GM12878 (cell line): Measurements from ENCODE around the gene CYBC1. TPM values are rescaled to one million over a fixed set of nuclear protein-coding genes. Genes with fewer than 3 reads are reported as not detected.

Experiments
- ATAC-seq: fragments of 200-7000 bp; cut with Tn5 transposase; 3 replicates; pipeline ENCODE4 v1.9.1; 2020; ENCODE audit warnings: mild to moderate bottlenecking, moderate library complexity
- BruUV-seq: library from RNA; stranded (reverse); fragments of 400-500 nt; replicated peaks from 2 replicates; lab custom pipeline; 2021; lab: Mats Ljungman, UMichigan
- CTCF ChIA-PET: fragments of 300-600 bp; sonication (Branson Sonifier 250); formaldehyde crosslinking; extraction: SDS; loops from one replicate; lab custom pipeline; 2021; ENCODE audit warnings: inconsistent platforms; lab: Yijun Ruan, JAX
- POLR2A ChIA-PET: fragments of 350-600 bp; formaldehyde crosslinking; extraction: SDS; loops from one replicate; lab custom pipeline; 2021; ENCODE audit warnings: inconsistent platforms; lab: Charles Lee
- RAD21 ChIA-PET: fragments of 300-600 bp; sonication (Branson Sonifier 250); formaldehyde crosslinking; loops from one replicate; lab custom pipeline; 2023; ENCODE audit warnings: antibody characterized with exemption; ENCODE audit not compliant: unreplicated experiment; lab: Charles Lee
- SMC1A ChIA-PET: fragments of 300-600 bp; sonication (Branson Sonifier 250); formaldehyde crosslinking; loops from one replicate; lab custom pipeline; 2023; ENCODE audit not compliant: unreplicated experiment, uncharacterized antibody; lab: Charles Lee
- DNase-seq: peaks from one replicate; pipeline ENCODE4 v3.0.0-alpha.2; 2011; ENCODE audit warnings: low read depth, low spot score
- FAIRE-seq: peaks from 3 replicates; lab custom pipeline; 2011; peaks lifted over from hg19 to GRCh38; lab: Jason Lieb, UNC
- H2AFZ ChIP-seq: 2 replicates; pipeline ENCODE4 v1.6.0; 2011; ENCODE audit warnings: low read depth, low read length, control low read depth; ENCODE audit not compliant: control insufficient read depth
- H3K27ac ChIP-seq: 2 replicates; pipeline ENCODE4 v1.5.1; 2011; ENCODE audit warnings: control low read depth; ENCODE audit not compliant: control insufficient read depth, insufficient read depth
- H3K27me3 ChIP-seq, 2 experiments: replicated peaks in 1 of 2; 2 replicates each; pipeline versions ENCODE4 v1.6.0 to v1.6.1; 2011; ENCODE audit warnings: low read length in 1 of 2; ENCODE audit not compliant: control insufficient read depth in 2 of 2, insufficient read depth in 2 of 2
- H3K36me3 ChIP-seq, 2 experiments: 2 replicates each; pipeline ENCODE4 v1.5.1; 2011; ENCODE audit warnings: low read length in 1 of 2; ENCODE audit not compliant: control insufficient read depth in 2 of 2, insufficient read depth in 2 of 2
- H3K4me1 ChIP-seq: 2 replicates; pipeline ENCODE4 v1.6.1; 2011; ENCODE audit warnings: mild to moderate bottlenecking, low read length, moderate library complexity, mixed read lengths; ENCODE audit not compliant: control insufficient read depth, insufficient read depth
- H3K4me2 ChIP-seq: 2 replicates; pipeline ENCODE4 v1.6.0; 2011; ENCODE audit warnings: control low read depth; ENCODE audit not compliant: control insufficient read depth, insufficient read depth
- H3K4me3 ChIP-seq: fragments of 200-600 bp; sonication (generic); 2 replicates; pipeline ENCODE4 v1.5.1; 2016
- H3K79me2 ChIP-seq: 2 replicates; pipeline ENCODE4 v1.6.0; 2011; ENCODE audit warnings: low read length; ENCODE audit not compliant: control insufficient read depth, insufficient read depth
- H3K9ac ChIP-seq: 2 replicates; pipeline ENCODE4 v1.8.0; 2011; ENCODE audit warnings: low read length, control low read depth, mixed read lengths; ENCODE audit not compliant: control insufficient read depth, insufficient read depth
- H3K9me3 ChIP-seq: replicated peaks from 3 replicates; pipeline ENCODE4 v1.5.1; 2011; ENCODE audit warnings: mild to moderate bottlenecking, low read length; ENCODE audit not compliant: control insufficient read depth, insufficient read depth
- H4K20me1 ChIP-seq: 2 replicates; pipeline ENCODE4 v1.6.0; 2011; ENCODE audit not compliant: control insufficient read depth, insufficient read depth
- IRF4 ChIP-seq: IDR thresholded peaks from 2 replicates; pipeline ENCODE4 v1.6.1; 2011; ENCODE audit warnings: low read depth, low read length
- RAD21 ChIP-seq: IDR thresholded peaks from 2 replicates; pipeline ENCODE4 v1.6.1; 2011; ENCODE audit warnings: mild to moderate bottlenecking, low read depth, low read length, moderate library complexity; ENCODE audit not compliant: insufficient read depth
- RUNX3 ChIP-seq: IDR thresholded peaks from 2 replicates; pipeline ENCODE4 v1.6.1; 2012; ENCODE audit warnings: low read length, inconsistent platforms
- TCF12 ChIP-seq: IDR thresholded peaks from 2 replicates; pipeline ENCODE4 v1.6.1; 2011; ENCODE audit warnings: low read depth, mild to moderate bottlenecking, low read length
- WGBS: methylation state at CpG from one replicate; pipeline ENCODE4 v1.1.6; 2016; ENCODE audit warnings: low lambda C conversion rate; ENCODE audit not compliant: insufficient replicate concordance, insufficient coverage; ENCODE audit errors: missing lambda C conversion rate; 5-methylcytosine and 5-hydroxymethylcytosine counted together
- in situ Hi-C: fragments of 300-500 bp; cut with MboI; formaldehyde crosslinking; loops from 9 replicates; pipeline ENCODE4 v1.14.3; 2018; ENCODE audit warnings: mixed read lengths
- intact Hi-C: fragments of 100-400 bp; cut with micrococcal nuclease; formaldehyde crosslinking; loops from one replicate; pipeline ENCODE4 v1.14.2; 2022; ENCODE audit not compliant: unreplicated experiment
- polyA plus RNA-seq, 11 experiments: library from polyadenylated mRNA; depleted of rRNA in 4 of 11; unstranded in 6 of 11; stranded (reverse) in 5 of 11; fragments of >200 nt; fragmentation: Nextera tagmentation in 4 of 11; fragmentation: Illumina TruSeq in 1 of 11; extraction: Ambion mirVana in 4 of 11; extraction: Trizol in 1 of 11; gene quantifications; 1 replicate in 1 of 11; 2 replicates in 10 of 11; pipeline versions ENCODE4 v1.2.1 to v1.2.3, GENCODE V29; 2011 to 2016; ENCODE audit warnings: inconsistent platforms in 2 of 11, missing spikeins in 2 of 11, low read depth in 1 of 11
- total RNA-seq, 4 experiments: library from RNA; depleted of rRNA in 3 of 4; stranded (reverse); fragments of >200 nt in 3 of 4; fragmentation: Illumina TruSeq in 1 of 4; extraction: Trizol in 1 of 4; gene quantifications; 2 replicates each; pipeline versions ENCODE4 v1.2.1 to v1.2.3, GENCODE V29; 2013 to 2021
- TF ChIP-seq, protein P1 (sequence below), 3 experiments: IDR thresholded peaks in 2 of 3; conservative IDR thresholded peaks in 1 of 3; 2 replicates each; pipeline ENCODE4 v1.5.1; 2011; ENCODE audit warnings: low read depth in 3 of 3, low read length in 3 of 3, mild to moderate bottlenecking in 3 of 3, control low read depth in 2 of 3, moderate library complexity in 2 of 3, inconsistent platforms in 1 of 3, mixed read lengths in 1 of 3; ENCODE audit not compliant: control insufficient read depth in 2 of 3, insufficient read depth in 1 of 3; ENCODE audit errors: extremely low read depth in 1 of 3

CYBC1 gene
- total and polyA plus RNA-seq, 10 of the 15 experiments (the other 5 are each of a cell fraction or from before 2014, with no cell fraction given), result 4.2 to 162 (median 133) TPM

DNA sequence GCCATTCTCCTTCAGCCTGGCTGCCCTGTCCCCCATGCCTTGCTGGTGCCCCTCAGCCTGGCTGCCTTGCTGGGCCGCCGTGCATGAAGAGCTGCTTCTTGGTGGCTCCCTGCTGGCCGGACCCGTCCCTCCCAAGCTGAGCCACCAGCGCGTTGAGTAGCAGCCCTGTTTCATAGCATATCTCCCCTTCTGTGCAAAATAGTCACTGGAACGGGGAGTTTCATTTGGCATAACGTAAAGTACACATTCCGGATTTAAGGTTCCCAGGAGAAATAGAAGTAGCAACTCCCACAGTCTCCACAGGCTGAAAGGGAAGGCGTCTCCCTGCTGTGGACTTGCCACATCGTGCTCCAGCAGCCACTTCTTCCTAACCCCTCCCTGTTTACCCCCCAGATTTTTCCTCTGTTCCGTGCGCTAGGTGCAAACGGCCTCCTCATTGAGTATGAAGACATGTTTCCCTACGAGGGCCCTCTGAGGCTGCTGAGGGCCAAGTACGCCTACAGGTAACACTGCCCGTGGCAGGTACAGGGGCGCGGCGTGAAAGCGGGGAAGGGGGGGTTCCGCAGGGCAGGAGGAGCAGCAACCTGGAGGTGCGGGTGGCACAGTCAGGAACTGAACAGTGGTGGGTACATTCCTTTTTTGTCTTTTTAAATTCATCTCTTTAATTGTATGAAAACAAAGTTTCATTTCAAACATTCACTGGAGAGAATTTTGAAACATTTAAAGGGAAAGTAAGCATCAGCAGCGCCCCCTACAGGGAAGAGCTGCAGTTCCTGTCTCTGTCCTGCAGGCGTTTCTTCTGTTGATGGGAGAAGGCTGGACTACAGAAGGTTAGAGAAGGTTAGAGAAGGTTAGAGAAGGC lies 26.3 kb downstream of the CYBC1 start:
- POLR2A ChIA-PET, result no interaction called here
- TF ChIP-seq, protein P1, sequence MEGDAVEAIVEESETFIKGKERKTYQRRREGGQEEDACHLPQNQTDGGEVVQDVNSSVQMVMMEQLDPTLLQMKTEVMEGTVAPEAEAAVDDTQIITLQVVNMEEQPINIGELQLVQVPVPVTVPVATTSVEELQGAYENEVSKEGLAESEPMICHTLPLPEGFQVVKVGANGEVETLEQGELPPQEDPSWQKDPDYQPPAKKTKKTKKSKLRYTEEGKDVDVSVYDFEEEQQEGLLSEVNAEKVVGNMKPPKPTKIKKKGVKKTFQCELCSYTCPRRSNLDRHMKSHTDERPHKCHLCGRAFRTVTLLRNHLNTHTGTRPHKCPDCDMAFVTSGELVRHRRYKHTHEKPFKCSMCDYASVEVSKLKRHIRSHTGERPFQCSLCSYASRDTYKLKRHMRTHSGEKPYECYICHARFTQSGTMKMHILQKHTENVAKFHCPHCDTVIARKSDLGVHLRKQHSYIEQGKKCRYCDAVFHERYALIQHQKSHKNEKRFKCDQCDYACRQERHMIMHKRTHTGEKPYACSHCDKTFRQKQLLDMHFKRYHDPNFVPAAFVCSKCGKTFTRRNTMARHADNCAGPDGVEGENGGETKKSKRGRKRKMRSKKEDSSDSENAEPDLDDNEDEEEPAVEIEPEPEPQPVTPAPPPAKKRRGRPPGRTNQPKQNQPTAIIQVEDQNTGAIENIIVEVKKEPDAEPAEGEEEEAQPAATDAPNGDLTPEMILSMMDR (IDR thresholded peaks at IDR 0.05 in 2 of 3, conservative IDR thresholded peaks at IDR 0.05 in 1 of 3; ENCODE audit: control insufficient read depth in 2 of 3, extremely low read depth in 1 of 3, insufficient read depth in 1 of 3, low read depth in 3 of 3, low read length in 3 of 3), result peak; percentile 40 to 82 (median 70)
- TF ChIP-seq IRF4 (no peak), RAD21 (peak; percentile 49), TCF12 (no peak), RUNX3 (no peak)
- TF ChIP-seq, all 136 proteins: peak for 2
- DNase-seq, result no peak
- WGBS, result 76% methylated on average over 25 of the region's 25 CpGs
- intact Hi-C loops, result no loop called here
- H3K79me2 ChIP-seq, result no peaks in the 10 kb centered on the region; the same call in 1 of the 2 replicates
- H4K20me1 ChIP-seq, result no peaks in the 10 kb centered on the region
- SMC1A ChIA-PET, result no interaction called here
- H3K9ac ChIP-seq, result no peak overlapping the region
- no peak overlapping the region for H3K4me3 ChIP-seq
- no peak overlapping the region for H3K4me2 ChIP-seq
- in situ Hi-C loops, result no loop called here
- ATAC-seq, result peak; percentile 74
- no peaks in the 10 kb centered on the region; the same call in 2 of the 3 replicates for H3K9me3 ChIP-seq
- CTCF ChIA-PET, result interaction anchor here (0.6 to 2.8 kb wide), 14 partner anchors 10 to 122 kb away, joined by 3 to 16 read pairs (median 4); partner anchors contain the start of gene SECTM1
- no peaks in the 10 kb centered on the region for H3K36me3 ChIP-seq
- FAIRE-seq, result no peak
- no peak overlapping the region for H2AFZ ChIP-seq
- no peak overlapping the region for H3K27ac ChIP-seq
- BruUV-seq, result no TSS peak
- H3K4me1 ChIP-seq, result no peaks in the 10 kb centered on the region
- RAD21 ChIA-PET, result no interaction called here
- H3K27me3 ChIP-seq, result no peaks in the 10 kb centered on the region
